ENCODE data around the gene DNAH10. TPM values are rescaled to one million over a fixed set of nuclear protein-coding genes. Genes with fewer than 3 reads are reported as not detected.

The DNAH10 gene
- polyA plus RNA-seq, 6 donors from 2014 or later: 0.03 to 0.33 (median 0.17) TPM; not detected in 1

DNA sequence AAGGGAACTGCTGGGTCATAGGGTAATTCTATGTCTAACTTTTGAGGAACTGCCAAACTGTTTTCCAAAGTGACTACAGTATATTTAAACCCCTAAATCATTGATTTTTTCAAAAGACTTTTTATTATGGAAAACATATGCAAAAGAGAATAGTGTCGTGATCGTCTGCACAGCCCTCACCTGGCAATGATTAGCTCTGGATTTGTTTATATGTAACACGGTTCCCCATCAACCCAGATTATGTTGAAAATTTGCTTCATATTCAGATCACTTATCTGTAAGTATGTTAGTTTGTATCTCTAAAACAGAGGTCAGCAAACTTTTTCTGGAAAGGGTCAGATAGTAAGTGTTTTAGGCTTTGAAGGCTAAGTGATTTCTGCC, 157.9 kb downstream of the DNAH10 start:
- no peaks in the 10 kb centered on the region for H3K9me3 Mint-ChIP-seq
- H3K27ac Mint-ChIP-seq: no peak overlapping the region
- H3K36me3 Mint-ChIP-seq: no peaks in the 10 kb centered on the region
- no peak for ATAC-seq (ENCODE audit: low read depth in 2 of 2)
- DNase-seq: no peak
- H3K27me3 Mint-ChIP-seq: peaks cover 3 to 36% (median 32%) of the 10 kb centered on the region in 3 donors
- no peaks in the 10 kb centered on the region for H3K4me1 Mint-ChIP-seq
- H3K4me3 Mint-ChIP-seq: no peak overlapping the region

DNA sequence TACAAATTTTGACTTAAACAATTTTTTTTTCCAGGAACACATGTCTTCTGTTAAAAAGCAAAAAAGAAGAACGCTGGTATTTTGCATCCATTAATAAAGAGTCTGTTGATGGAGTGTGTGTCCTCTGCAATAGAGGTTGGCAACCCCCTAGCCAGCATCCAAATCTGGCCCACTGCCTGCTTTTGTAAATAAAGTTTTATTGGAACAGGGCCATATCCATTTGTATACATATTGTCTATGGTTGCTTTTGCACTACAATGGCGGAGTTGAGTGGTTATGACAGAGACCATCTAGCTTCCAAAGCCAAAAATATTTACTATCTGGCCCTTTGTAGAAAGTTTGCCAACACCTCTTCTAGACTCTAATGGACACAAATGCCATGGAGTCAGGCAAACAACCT, 160.9 kb downstream of the DNAH10 start:
- Mint-ChIP-seq H3K27ac (no peak overlapping the region), H3K27me3 (peaks cover 5 to 36% (median 11%) of the 10 kb centered on the region in 3 donors), H3K4me1 (no peaks in the 10 kb centered on the region), H3K36me3 (no peaks in the 10 kb centered on the region), H3K4me3 (no peak overlapping the region), H3K9me3 (no peaks in the 10 kb centered on the region)
- ATAC-seq (ENCODE audit: low read depth in 2 of 2): no peak
- DNase-seq: no peak

DNA sequence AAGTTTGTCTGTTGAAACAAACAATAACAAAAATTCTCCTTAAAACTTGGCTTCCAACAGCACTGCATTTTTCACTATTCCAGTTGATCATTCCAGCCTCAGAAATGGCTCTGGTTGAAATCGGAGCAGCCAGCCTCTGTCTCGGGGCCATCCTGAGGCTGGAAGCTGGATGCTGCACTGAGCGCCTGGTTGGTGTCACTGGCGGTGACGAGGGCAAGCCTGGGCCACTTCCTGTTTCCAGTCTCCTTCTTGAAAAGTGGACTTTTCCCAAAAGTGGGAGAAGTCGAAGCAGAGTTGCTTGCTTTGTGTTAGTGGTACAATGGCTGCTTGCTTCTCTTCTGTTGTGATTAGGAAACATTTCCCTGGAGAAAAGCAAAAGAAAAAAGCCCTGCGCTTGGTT, 161.8 kb downstream of the DNAH10 start:
- Mint-ChIP-seq H3K27me3 (peaks cover 5 to 42% (median 11%) of the 10 kb centered on the region in 3 donors), H3K4me3 (no peak overlapping the region), H3K4me1 (peaks cover 0 to 4% (median 0%) of the 10 kb centered on the region in 3 donors), H3K9me3 (no peaks in the 10 kb centered on the region), H3K36me3 (no peaks in the 10 kb centered on the region), H3K27ac (no peak overlapping the region)
- no peak for DNase-seq
- ATAC-seq (ENCODE audit: low read depth in 2 of 2): no peak

DNA sequence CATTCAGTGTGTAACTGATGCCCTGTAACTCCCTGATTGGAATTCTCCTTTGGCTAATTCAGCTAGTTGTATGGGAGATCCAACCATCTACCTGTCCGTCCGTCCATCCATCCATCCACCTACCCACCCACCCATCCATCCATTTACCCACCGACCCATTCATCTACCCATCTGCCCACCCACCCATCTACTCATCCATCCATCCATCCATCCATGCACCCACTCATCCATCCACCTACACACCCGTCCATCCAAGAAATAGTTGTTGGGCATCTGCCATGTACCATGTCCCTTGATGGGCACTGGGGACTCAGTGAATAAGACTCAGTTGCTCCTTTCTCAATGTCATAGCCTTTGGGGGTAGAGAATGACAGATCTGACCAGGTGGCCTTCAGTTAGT, 162.4 kb downstream of the DNAH10 start:
- Mint-ChIP-seq H3K36me3 (no peaks in the 10 kb centered on the region), H3K4me1 (peaks cover 0 to 4% (median 0%) of the 10 kb centered on the region in 3 donors), H3K4me3 (no peak overlapping the region), H3K9me3 (no peaks in the 10 kb centered on the region), H3K27ac (no peak overlapping the region), H3K27me3 (peaks cover 5 to 48% (median 11%) of the 10 kb centered on the region in 3 donors)
- DNase-seq (no peak), ATAC-seq (ENCODE audit: low read depth in 2 of 2) (no peak)

DNA sequence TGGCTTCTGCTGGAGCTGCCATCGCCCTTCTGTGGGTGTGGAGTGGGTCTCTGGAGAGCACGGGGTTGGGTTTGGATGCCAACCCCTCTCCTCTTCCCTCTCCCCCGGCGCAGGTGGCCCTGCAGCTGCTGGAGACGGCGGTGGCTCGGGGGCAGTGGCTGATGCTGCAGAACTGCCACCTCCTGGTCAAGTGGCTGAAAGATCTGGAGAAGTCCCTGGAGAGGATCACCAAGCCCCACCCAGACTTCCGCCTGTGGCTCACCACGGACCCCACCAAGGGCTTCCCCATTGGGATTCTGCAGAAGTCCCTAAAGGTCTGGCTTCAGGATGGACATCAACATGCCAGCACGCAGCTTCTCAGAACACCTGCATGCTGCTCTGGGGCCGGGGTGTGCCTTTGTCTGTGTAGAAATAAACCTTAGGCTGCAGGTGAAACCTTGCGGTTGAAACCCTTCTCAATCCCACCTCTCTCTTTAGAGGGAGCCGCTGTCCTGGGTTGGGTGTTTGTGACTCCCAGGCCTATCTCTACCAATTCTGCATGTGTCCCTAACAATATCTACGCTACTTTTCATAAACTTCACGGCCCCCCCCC, 166.3 kb downstream of the DNAH10 start:
- H3K4me1 Mint-ChIP-seq: peaks cover 0 to 4% (median 0%) of the 10 kb centered on the region in 3 donors
- no peaks in the 10 kb centered on the region for H3K36me3 Mint-ChIP-seq
- ATAC-seq (ENCODE audit: low read depth in 2 of 2) (no peak), DNase-seq (no peak)
- H3K27me3 Mint-ChIP-seq: peaks cover 5 to 42% (median 11%) of the 10 kb centered on the region in 3 donors
- H3K9me3 Mint-ChIP-seq: no peaks in the 10 kb centered on the region
- no peak overlapping the region for H3K27ac Mint-ChIP-seq
- no peak overlapping the region for H3K4me3 Mint-ChIP-seq

DNA sequence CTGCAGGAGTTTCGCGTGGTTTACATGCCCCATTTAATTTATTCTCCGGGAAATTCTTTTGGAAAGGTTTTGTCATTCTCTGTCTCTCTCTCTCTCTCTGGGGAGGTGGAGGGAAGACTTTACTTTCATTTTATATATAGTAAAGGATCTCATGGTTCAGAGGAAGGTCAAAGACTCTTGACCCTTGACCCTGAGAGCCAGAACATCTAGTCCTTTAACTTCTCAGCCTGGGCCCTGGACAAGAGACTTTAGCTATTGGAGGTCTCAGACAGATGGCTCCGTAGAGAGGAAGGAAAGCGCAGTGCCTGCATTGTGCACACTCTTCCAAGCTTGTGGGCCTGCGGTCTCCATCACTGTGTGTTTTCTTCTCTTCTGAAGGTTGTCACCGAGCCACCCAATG, 166.8 kb downstream of the DNAH10 start:
- no peak overlapping the region for H3K27ac Mint-ChIP-seq
- no peak overlapping the region for H3K4me3 Mint-ChIP-seq
- H3K4me1 Mint-ChIP-seq: peaks cover 0 to 4% (median 0%) of the 10 kb centered on the region in 3 donors

DNA sequence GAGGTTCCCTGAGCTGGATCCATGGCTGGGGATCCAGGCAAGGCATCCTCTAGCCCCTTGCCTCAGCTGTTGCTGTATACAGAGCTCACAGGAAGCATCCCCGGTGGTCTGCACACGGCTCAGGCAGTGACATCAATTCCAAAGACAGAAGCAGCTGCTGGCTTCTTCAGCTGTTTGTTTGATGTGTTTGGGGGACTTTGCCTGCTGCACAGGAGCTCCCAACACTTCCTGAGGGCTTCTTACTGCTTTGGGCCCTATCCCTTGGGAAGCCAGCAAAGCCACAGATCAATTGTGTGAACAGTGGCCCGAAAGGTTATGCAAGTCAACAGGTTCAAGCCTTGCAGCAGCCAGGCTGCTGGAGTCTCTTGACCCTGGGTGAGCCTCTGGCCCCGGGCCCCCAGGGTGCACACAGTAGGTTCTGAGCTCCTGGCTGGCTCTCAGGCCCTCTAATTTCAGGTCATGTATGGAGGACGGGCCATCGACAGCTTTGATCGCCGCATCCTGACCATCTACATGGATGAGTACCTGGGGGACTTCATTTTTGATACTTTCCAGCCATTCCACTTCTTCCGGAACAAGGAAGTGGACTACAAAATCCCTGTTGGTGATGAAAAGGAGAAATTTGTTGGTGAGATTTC, 168.0 kb downstream of the DNAH10 start:
- H3K27ac Mint-ChIP-seq: no peak overlapping the region
- no peaks in the 10 kb centered on the region for H3K36me3 Mint-ChIP-seq
- no peak for ATAC-seq (ENCODE audit: low read depth in 2 of 2)
- DNase-seq: no peak
- no peak overlapping the region for H3K4me3 Mint-ChIP-seq
- H3K27me3 Mint-ChIP-seq: peaks cover 0 to 25% (median 1%) of the 10 kb centered on the region in 3 donors
- peaks cover 0 to 4% (median 0%) of the 10 kb centered on the region in 3 donors for H3K4me1 Mint-ChIP-seq
- no peaks in the 10 kb centered on the region for H3K9me3 Mint-ChIP-seq

More for the DNA sequence above, 166.8 kb downstream of the DNAH10 start:
- DNase-seq: no peak
- no peaks in the 10 kb centered on the region for H3K9me3 Mint-ChIP-seq
- no peak for ATAC-seq (ENCODE audit: low read depth in 2 of 2)
- no peaks in the 10 kb centered on the region for H3K36me3 Mint-ChIP-seq
- peaks cover 5 to 37% (median 11%) of the 10 kb centered on the region in 3 donors for H3K27me3 Mint-ChIP-seq

DNA sequence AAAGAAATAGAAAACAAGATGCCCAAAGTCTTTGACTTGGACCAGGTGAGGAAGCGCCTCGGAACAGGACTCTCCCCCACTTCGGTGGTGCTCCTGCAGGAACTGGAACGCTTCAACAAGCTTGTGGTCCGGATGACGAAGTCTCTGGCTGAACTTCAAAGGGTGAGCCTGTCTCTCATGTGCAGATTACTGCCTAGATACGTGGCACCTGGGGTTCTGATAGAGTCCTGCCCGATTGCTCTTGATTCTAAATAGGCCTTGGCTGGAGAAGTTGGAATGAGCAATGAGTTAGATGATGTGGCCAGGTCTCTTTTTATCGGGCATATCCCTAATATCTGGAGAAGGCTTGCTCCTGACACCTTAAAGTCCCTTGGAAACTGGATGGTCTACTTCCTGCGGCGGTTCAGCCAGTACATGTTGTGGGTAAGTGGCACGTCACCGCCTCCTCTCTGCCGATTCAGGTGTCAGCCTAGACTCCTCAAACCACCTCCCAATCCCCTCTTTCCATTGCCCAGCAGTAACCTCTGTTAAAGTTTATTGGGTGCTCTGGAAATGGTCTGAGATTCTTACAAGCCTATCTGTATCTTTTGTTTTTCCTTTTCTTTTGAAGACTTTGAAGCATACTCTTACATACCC, 169.7 kb downstream of the DNAH10 start:
- Mint-ChIP-seq H3K27me3 (peaks cover 0 to 20% (median 0%) of the 10 kb centered on the region in 3 donors), H3K9me3 (no peaks in the 10 kb centered on the region), H3K27ac (peak overlapping the region in 1 of 6 donors; percentile 35), H3K36me3 (peaks cover 0 to 9% of the 10 kb centered on the region in 2 donors), H3K4me3 (no peak overlapping the region), H3K4me1 (peaks cover 0 to 5% (median 4%) of the 10 kb centered on the region in 3 donors)
- DNase-seq: no peak
- ATAC-seq (ENCODE audit: low read depth in 2 of 2): no peak

DNA sequence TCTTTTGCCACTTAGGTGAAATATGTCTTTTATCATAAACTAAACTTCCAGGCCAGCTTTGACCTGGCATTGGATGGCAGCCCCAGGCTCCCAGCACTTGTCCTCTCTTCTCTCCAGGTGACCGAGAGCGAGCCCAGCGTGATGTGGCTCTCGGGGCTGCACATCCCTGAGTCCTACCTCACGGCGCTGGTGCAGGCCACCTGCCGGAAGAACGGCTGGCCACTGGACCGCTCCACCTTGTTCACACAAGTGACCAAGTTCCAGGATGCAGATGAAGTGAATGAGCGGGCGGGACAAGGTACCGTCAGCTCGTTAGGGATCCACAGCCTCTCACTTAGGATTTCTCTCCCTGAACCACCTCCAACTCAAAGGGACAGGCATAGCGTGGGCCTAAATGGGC, 171.1 kb downstream of the DNAH10 start:
- Mint-ChIP-seq H3K9me3 (no peaks in the 10 kb centered on the region), H3K36me3 (peaks cover 5 to 18% of the 10 kb centered on the region in 2 donors), H3K4me1 (peaks cover 10 to 14% (median 12%) of the 10 kb centered on the region in 3 donors), H3K4me3 (no peak overlapping the region), H3K27me3 (peaks cover 0 to 14% (median 0%) of the 10 kb centered on the region in 3 donors), H3K27ac (no peak overlapping the region)
- DNase-seq: no peak
- ATAC-seq (ENCODE audit: low read depth in 2 of 2): no peak

DNA sequence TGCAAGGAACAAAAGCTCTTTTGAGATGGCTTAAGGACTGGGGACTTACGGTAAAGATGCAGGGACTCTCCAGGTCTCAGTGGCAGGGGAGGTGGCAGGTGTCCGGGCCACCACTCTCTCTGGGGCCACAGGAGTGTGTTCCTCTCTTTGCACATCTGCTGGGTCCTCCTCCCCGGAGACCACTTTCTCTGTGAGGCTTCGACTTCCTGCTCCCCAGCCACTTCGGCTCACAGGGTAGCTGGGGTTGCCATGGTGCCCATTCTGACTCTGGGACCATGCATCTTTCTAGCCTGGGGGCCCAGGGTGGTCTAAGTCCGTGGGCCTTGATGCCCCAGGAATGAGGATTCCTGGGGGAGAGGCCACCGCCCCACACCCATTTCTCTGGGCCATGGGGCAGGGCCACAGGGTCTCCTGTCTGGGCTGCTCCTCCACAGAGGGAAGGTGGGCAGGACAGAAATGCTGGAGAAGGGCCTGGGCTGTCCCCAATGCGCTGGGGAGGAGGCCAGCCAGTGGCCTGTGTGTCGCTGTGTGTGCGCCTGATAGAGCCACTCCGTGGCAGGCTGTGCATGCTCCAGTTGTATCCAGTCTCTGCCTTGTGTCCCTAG, 172.0 kb downstream of the DNAH10 start:
- Mint-ChIP-seq H3K9me3 (no peaks in the 10 kb centered on the region), H3K36me3 (peaks cover 5 to 18% of the 10 kb centered on the region in 2 donors), H3K4me3 (no peak overlapping the region), H3K4me1 (peaks cover 19 to 21% (median 19%) of the 10 kb centered on the region in 3 donors), H3K27ac (no peak overlapping the region), H3K27me3 (peaks cover 0 to 7% (median 0%) of the 10 kb centered on the region in 3 donors)
- peak; percentile 20 to 34 for ATAC-seq (ENCODE audit: low read depth in 2 of 2)
- no peak for DNase-seq

DNA sequence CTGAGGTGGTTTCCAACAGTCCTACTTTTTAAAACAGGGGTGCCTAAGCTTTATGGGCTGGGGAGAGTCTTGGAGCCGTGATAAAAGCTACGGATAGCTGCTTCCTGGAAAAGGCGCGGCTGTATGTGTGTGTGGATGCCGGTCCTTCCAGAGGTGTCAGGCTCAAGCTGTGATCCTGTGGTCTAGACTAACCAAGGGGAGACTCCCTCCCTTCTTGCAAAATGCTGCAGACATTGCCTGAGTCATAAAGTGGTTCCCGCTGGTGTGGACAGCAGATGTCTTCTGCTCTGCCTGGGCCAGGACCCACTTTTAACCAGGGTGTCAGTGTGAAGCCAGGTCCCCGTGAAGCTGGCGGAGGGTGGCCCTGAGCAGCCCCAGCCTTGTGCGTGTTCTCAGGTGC, 172.7 kb downstream of the DNAH10 start:
- ATAC-seq (ENCODE audit: low read depth in 2 of 2) (no peak), DNase-seq (no peak)
- H3K9me3 Mint-ChIP-seq: no peaks in the 10 kb centered on the region
- no peak overlapping the region for H3K4me3 Mint-ChIP-seq
- H3K27ac Mint-ChIP-seq: no peak overlapping the region
- H3K27me3 Mint-ChIP-seq: no peaks in the 10 kb centered on the region
- H3K4me1 Mint-ChIP-seq: peaks cover 19 to 22% (median 20%) of the 10 kb centered on the region in 3 donors
- H3K36me3 Mint-ChIP-seq: peaks cover 5 to 18% of the 10 kb centered on the region in 2 donors

DNA sequence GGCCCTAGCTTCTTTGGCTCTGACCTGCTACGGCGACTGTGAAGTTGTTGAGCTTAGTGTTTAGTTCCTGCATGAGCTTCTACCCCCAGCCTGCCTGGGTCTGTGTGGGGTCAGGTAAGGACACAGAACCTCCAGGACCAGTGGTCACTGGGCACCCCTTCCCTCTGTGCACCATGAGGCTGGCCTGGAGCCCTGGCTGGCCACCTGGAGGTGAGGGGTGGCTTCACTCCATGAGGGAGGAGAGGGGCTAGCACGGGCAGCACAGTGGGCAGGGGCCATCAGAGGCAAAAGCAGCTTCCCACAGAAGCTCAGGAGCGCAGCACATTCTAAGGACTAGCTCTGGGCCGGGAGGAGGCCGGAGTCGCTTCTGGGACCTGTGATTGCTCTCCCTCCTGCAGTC, 173.9 kb downstream of the DNAH10 start:
- Mint-ChIP-seq H3K4me3 (no peak overlapping the region), H3K36me3 (peaks cover 5 to 18% of the 10 kb centered on the region in 2 donors), H3K27ac (peak overlapping the region in 1 of 6 donors; percentile 60), H3K9me3 (no peaks in the 10 kb centered on the region), H3K27me3 (no peaks in the 10 kb centered on the region), H3K4me1 (peaks cover 19 to 22% (median 20%) of the 10 kb centered on the region in 3 donors)
- no peak for DNase-seq
- no peak for ATAC-seq (ENCODE audit: low read depth in 2 of 2)

DNA sequence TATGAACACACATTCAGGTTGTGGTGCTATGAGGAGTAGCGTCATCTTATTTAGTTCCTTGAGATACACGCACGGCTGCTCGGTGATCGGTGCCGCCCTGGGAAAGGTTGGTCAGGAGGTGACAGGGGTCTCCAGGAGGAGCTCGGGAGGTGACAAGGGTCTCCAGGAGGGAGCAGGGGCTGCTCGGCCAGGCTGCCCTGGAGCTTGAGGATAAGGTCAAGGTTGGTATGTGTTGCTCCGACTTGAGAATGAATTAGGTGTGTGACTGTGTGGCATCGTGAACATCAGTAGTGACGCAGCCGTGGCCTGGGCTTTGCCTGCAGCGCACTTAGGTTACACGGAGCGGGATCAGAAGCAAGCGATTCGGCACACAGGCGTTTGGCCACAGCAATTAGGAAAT, 174.4 kb downstream of the DNAH10 start:
- Mint-ChIP-seq H3K36me3 (peaks cover 8 to 22% of the 10 kb centered on the region in 2 donors), H3K9me3 (peaks cover 0 to under 1% (median 0%) of the 10 kb centered on the region in 7 donors), H3K4me1 (peaks cover 19 to 22% (median 20%) of the 10 kb centered on the region in 3 donors), H3K27me3 (no peaks in the 10 kb centered on the region), H3K4me3 (peak overlapping the region in 3 of 8 donors; percentile 12 to 83 (median 61)), H3K27ac (peak overlapping the region in 2 of 6 donors; percentile 86 to 88)
- no peak for DNase-seq
- no peak for ATAC-seq (ENCODE audit: low read depth in 2 of 2)
